ENCODE data around the gene DPYD. TPM values are rescaled to one million over a fixed set of nuclear protein-coding genes. Genes with fewer than 3 reads are reported as not detected.

Gene DPYD
- polyA plus RNA-seq, 1 of the 3 experiments (the other 2 are of a cell fraction), result 23.0 TPM

DNA sequence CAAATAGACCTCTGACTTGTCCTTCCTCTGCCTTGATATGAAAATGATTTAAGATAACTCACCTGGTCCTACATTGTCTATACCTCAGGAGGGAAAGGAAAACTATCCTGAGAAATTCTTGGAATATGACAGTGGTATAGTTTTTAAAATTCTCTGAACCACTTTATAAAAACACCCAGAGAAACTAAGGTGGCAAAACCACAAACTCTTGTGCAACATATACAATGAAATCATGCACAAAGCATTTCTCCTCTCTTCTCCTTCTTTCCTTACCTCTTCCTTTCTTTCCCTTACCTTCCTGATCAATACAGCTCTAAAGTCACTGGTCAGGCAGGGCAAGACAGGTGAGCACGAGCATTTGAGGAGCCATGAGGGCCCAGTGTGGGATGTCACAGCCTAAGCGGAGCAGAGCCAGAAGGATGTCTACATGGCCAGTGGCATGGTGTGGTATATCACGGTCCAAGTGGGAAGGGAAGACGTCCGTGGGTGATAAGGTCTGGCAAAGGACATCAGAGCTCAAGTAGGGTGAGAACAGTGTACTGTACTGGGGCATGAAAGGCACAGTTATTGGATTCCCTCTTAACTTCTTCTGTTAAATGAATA lies 543.3 kb downstream of the DPYD start:
- H3K4me3 ChIP-seq (ENCODE audit: low read depth in 2 of 2, low read length in 1 of 2), result no peak overlapping the region
- peaks cover 0 to 24% of the 10 kb centered on the region in 2 experiments for H3K36me3 ChIP-seq (replicated peaks in 1 of 2; ENCODE audit: control insufficient read depth in 1 of 2, insufficient read depth in 2 of 2, low read length in 1 of 2)
- no peaks in the 10 kb centered on the region for H3K9me3 ChIP-seq
- no peak overlapping the region for H3K4me2 ChIP-seq
- no peaks in the 10 kb centered on the region for H3K9me2 ChIP-seq
- no peak for TF ChIP-seq EP300 (IDR thresholded peaks at IDR 0.05; ENCODE audit: borderline replicate concordance in 1 of 2, low read depth in 1 of 2, low read length in 1 of 2)
- TF ChIP-seq TAF1 (IDR thresholded peaks at IDR 0.05; ENCODE audit: borderline replicate concordance, low read depth, low read length), result no peak
- TF ChIP-seq FOXJ3 (CRISPR knock-in tag; IDR thresholded peaks at IDR 0.05), result no peak
- TF ChIP-seq RAD21 (IDR thresholded peaks at IDR 0.05; ENCODE audit: low read length), result no peak
- no peak for TF ChIP-seq ELF1 (IDR thresholded peaks at IDR 0.05)
- TF ChIP-seq GATA2 (CRISPR knock-in tag; IDR thresholded peaks at IDR 0.05), result no peak
- TF ChIP-seq CHD2 (IDR thresholded peaks at IDR 0.05; ENCODE audit: low read length, partially characterized antibody), result no peak
- TF ChIP-seq, protein P1, sequence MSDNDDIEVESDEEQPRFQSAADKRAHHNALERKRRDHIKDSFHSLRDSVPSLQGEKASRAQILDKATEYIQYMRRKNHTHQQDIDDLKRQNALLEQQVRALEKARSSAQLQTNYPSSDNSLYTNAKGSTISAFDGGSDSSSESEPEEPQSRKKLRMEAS (IDR thresholded peaks at IDR 0.05; ENCODE audit: low read depth), result no peak
- H3K9ac ChIP-seq, result no peak overlapping the region
- no peak for DNase-seq
- no peaks in the 10 kb centered on the region; a peak in 3 of 4 replicates for H3K4me1 ChIP-seq (ENCODE audit: control insufficient read depth in 1 of 2, insufficient read depth in 2 of 2, low read depth in 1 of 2, low read length in 1 of 2)
- H3K27ac ChIP-seq (ENCODE audit: low read depth in 2 of 2, low read length in 1 of 2), result no peak overlapping the region
- no peak overlapping the region for H2AFZ ChIP-seq (ENCODE audit: low read depth)
- H3F3A ChIP-seq (replicated peaks; ENCODE audit: insufficient read depth), result peaks cover 4% of the 10 kb centered on the region
- ChIA-PET POLR2A (no interaction called here), CTCF (interaction anchor here (0.9 kb wide), 2 partner anchors 10 to 327 kb away, joined by 3 read pairs; no protein-coding TSS in a partner anchor)
- WGBS (ENCODE audit: low lambda C conversion rate), result 99% methylated on average over 5 of the region's 5 CpGs
- no peaks in the 10 kb centered on the region for H4K20me1 ChIP-seq (ENCODE audit: insufficient read depth)
- no peaks in the 10 kb centered on the region for H3K79me2 ChIP-seq (ENCODE audit: insufficient read depth)
- no peaks in the 10 kb centered on the region for H3K27me3 ChIP-seq (ENCODE audit: insufficient read depth)

DNA sequence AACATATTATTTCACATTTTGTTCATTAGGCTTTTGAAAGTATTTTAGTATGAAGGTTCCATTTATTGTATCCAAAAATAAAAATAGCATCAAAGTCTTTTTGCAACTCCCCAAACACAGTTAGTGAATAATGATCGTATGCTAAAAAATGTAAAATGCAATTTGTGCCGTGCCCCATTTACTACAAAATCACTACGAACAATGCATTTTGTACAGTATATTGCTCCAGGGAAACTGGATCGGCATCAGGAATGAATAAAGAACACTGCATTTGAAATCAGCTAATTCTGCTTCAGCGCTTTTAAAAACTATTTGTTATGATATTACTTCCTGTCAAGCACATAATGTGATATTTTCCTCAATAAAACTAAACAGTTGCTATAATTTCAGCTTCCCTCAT lies 547.8 kb downstream of the DPYD start:
- WGBS (ENCODE audit: low lambda C conversion rate), result 94% methylated on average over 5 of the region's 5 CpGs
- Histone ChIP-seq H3K79me2 (ENCODE audit: insufficient read depth) (no peaks in the 10 kb centered on the region), H3K4me2 (no peak overlapping the region), H3K4me3 (ENCODE audit: low read depth in 2 of 2, low read length in 1 of 2) (no peak overlapping the region), H3K36me3 (replicated peaks in 1 of 2; ENCODE audit: control insufficient read depth in 1 of 2, insufficient read depth in 2 of 2, low read length in 1 of 2) (peaks cover 0 to 17% of the 10 kb centered on the region in 2 experiments), H2AFZ (ENCODE audit: low read depth) (no peak overlapping the region), H3K27ac (ENCODE audit: low read depth in 2 of 2, low read length in 1 of 2) (no peak overlapping the region), H3K9me3 (no peaks in the 10 kb centered on the region), H3K9ac (no peak overlapping the region), H3K27me3 (ENCODE audit: insufficient read depth) (no peaks in the 10 kb centered on the region), H3F3A (replicated peaks; ENCODE audit: insufficient read depth) (no peaks in the 10 kb centered on the region), H3K4me1 (ENCODE audit: control insufficient read depth in 1 of 2, insufficient read depth in 2 of 2, low read depth in 1 of 2, low read length in 1 of 2) (no peaks in the 10 kb centered on the region; a peak in 2 of 4 replicates), H4K20me1 (ENCODE audit: insufficient read depth) (no peaks in the 10 kb centered on the region), H3K9me2 (no peaks in the 10 kb centered on the region)
- ChIA-PET POLR2A (no interaction called here), CTCF (no interaction called here)
- DNase-seq, result no peak
- TF ChIP-seq RAD21 (IDR thresholded peaks at IDR 0.05; ENCODE audit: low read length), result no peak
- no peak for TF ChIP-seq EP300 (IDR thresholded peaks at IDR 0.05; ENCODE audit: borderline replicate concordance in 1 of 2, low read depth in 1 of 2, low read length in 1 of 2)
- no peak for TF ChIP-seq TEAD4 (IDR thresholded peaks at IDR 0.05; ENCODE audit: borderline replicate concordance, insufficient read depth)
- no peak for TF ChIP-seq NRF1 (IDR thresholded peaks at IDR 0.05; ENCODE audit: low read depth, low read length)
- TF ChIP-seq RCOR1 (IDR thresholded peaks at IDR 0.05; ENCODE audit: low read length), result no peak
- no peak for TF ChIP-seq SIN3A (IDR thresholded peaks at IDR 0.05; ENCODE audit: borderline replicate concordance, low read depth, low read length)
- no peak for TF ChIP-seq JUND (IDR thresholded peaks at IDR 0.05)
- TF ChIP-seq FOXJ3 (CRISPR knock-in tag; IDR thresholded peaks at IDR 0.05), result no peak
- TF ChIP-seq GABPA (IDR thresholded peaks at IDR 0.05; ENCODE audit: low read depth), result no peak
- TF ChIP-seq CHD2 (IDR thresholded peaks at IDR 0.05; ENCODE audit: low read length, partially characterized antibody), result no peak
- TF ChIP-seq, protein P2, sequence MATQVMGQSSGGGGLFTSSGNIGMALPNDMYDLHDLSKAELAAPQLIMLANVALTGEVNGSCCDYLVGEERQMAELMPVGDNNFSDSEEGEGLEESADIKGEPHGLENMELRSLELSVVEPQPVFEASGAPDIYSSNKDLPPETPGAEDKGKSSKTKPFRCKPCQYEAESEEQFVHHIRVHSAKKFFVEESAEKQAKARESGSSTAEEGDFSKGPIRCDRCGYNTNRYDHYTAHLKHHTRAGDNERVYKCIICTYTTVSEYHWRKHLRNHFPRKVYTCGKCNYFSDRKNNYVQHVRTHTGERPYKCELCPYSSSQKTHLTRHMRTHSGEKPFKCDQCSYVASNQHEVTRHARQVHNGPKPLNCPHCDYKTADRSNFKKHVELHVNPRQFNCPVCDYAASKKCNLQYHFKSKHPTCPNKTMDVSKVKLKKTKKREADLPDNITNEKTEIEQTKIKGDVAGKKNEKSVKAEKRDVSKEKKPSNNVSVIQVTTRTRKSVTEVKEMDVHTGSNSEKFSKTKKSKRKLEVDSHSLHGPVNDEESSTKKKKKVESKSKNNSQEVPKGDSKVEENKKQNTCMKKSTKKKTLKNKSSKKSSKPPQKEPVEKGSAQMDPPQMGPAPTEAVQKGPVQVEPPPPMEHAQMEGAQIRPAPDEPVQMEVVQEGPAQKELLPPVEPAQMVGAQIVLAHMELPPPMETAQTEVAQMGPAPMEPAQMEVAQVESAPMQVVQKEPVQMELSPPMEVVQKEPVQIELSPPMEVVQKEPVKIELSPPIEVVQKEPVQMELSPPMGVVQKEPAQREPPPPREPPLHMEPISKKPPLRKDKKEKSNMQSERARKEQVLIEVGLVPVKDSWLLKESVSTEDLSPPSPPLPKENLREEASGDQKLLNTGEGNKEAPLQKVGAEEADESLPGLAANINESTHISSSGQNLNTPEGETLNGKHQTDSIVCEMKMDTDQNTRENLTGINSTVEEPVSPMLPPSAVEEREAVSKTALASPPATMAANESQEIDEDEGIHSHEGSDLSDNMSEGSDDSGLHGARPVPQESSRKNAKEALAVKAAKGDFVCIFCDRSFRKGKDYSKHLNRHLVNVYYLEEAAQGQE (IDR thresholded peaks at IDR 0.05; ENCODE audit: low read depth, low read length), result no peak
- TF ChIP-seq FOXM1 (IDR thresholded peaks at IDR 0.05; ENCODE audit: low read depth), result no peak
- no peak for TF ChIP-seq YY1 (IDR thresholded peaks at IDR 0.05; ENCODE audit: low read depth)
- no peak for TF ChIP-seq MEF2A (IDR thresholded peaks at IDR 0.05; ENCODE audit: borderline replicate concordance, low read depth)
